Measurements from ENCODE around the gene NDFIP2. TPM values are rescaled to one million over a fixed set of nuclear protein-coding genes. Genes with fewer than 3 reads are reported as not detected.

The NDFIP2 gene
- total RNA-seq, 1 donor from 2014 or later: 84.1 TPM

GRCh38 chr13:79497064-79497463 lies 16.1 kb downstream of the NDFIP2 start:
- DNase-seq: no peak

- no peak for DNase-seq
Observed at GRCh38 chr13:79497852-79498251, 16.9 kb downstream of the NDFIP2 start.

- DNase-seq: no peak
Observed at GRCh38 chr13:79500829-79501228, 19.9 kb downstream of the NDFIP2 start.

GRCh38 chr13:79501538-79502232 lies 20.7 kb downstream of the NDFIP2 start:
- DNase-seq: no peak

- DNase-seq: no peak
Observed at GRCh38 chr13:79502859-79503468, 22.0 kb downstream of the NDFIP2 start.

GRCh38 chr13:79503473-79504017 lies 22.6 kb downstream of the NDFIP2 start:
- no peak for DNase-seq

GRCh38 chr13:79508224-79508961 lies 27.4 kb downstream of the NDFIP2 start:
- DNase-seq: no peak

GRCh38 chr13:79511611-79512010 lies 30.7 kb downstream of the NDFIP2 start:
- DNase-seq: no peak

GRCh38 chr13:79512950-79513349 lies 32.0 kb downstream of the NDFIP2 start:
- DNase-seq: no peak

GRCh38 chr13:79516595-79516994 lies 35.6 kb downstream of the NDFIP2 start:
- no peak for DNase-seq

GRCh38 chr13:79519255-79519654 lies 38.3 kb downstream of the NDFIP2 start:
- DNase-seq: no peak

- no peak for DNase-seq
Observed at GRCh38 chr13:79522583-79522982, 41.6 kb downstream of the NDFIP2 start.

GRCh38 chr13:79525064-79525857 lies 44.3 kb downstream of the NDFIP2 start:
- DNase-seq: no peak

GRCh38 chr13:79527698-79528097 lies 46.7 kb downstream of the NDFIP2 start:
- no peak for DNase-seq

GRCh38 chr13:79528356-79528755 lies 47.4 kb downstream of the NDFIP2 start:
- DNase-seq: no peak

- DNase-seq: no peak
Observed at GRCh38 chr13:79528759-79529191, 47.8 kb downstream of the NDFIP2 start.

- no peak for DNase-seq
Observed at GRCh38 chr13:79529817-79530216, 48.9 kb downstream of the NDFIP2 start.

GRCh38 chr13:79530270-79530669 lies 49.3 kb downstream of the NDFIP2 start:
- no peak for DNase-seq

- DNase-seq: no peak
Observed at GRCh38 chr13:79531542-79532254, 50.7 kb downstream of the NDFIP2 start.

GRCh38 chr13:79532576-79532975 lies 51.6 kb downstream of the NDFIP2 start:
- no peak for DNase-seq

GRCh38 chr13:79533781-79534400 lies 52.9 kb downstream of the NDFIP2 start:
- DNase-seq: no peak
